MM.1S (cell line): ENCODE measurements around the gene PGBD1.

ENCODE experiments used
- DNase-seq: peaks from one replicate; pipeline ENCODE4 v3.0.0-alpha.2; 2015
- H2AFZ ChIP-seq: fragments of 300-600 bp; sonication (generic); 2 replicates; pipeline ENCODE4 v1.6.0; 2016; ENCODE audit warnings: antibody characterized with exemption, low read length
- H3F3A ChIP-seq: fragments of 300-600 bp; sonication (generic); 2 replicates; pipeline ENCODE4 v1.6.1; 2016; ENCODE audit warnings: mild to moderate bottlenecking, antibody characterized with exemption, low read length, moderate library complexity, mixed read lengths; ENCODE audit not compliant: insufficient read depth
- H3K27ac ChIP-seq: fragments of 300-600 bp; sonication (generic); 2 replicates; pipeline ENCODE4 v1.5.1; 2016; ENCODE audit warnings: mild to moderate bottlenecking, low read length
- H3K27me3 ChIP-seq: fragments of 300-600 bp; sonication (generic); replicated peaks from 2 replicates; pipeline ENCODE4 v1.6.0; 2016; ENCODE audit warnings: low read length; ENCODE audit not compliant: insufficient read depth
- H3K36me3 ChIP-seq: fragments of 300-600 bp; sonication (generic); replicated peaks from 2 replicates; pipeline ENCODE4 v1.6.1; 2016; ENCODE audit warnings: mild to moderate bottlenecking, low read length, mixed read lengths; ENCODE audit not compliant: insufficient read depth
- H3K4me1 ChIP-seq: fragments of 300-600 bp; sonication (generic); 2 replicates; pipeline ENCODE4 v1.6.1; 2016; ENCODE audit warnings: low read length, mixed read lengths
- H3K4me2 ChIP-seq: fragments of 300-600 bp; sonication (generic); 2 replicates; pipeline ENCODE4 v1.6.0; 2016; ENCODE audit warnings: low read depth, low read length
- H3K4me3 ChIP-seq: fragments of 300-600 bp; sonication (generic); 2 replicates; pipeline ENCODE4 v1.5.1; 2016; ENCODE audit warnings: low read length, mixed read lengths
- H3K79me2 ChIP-seq: fragments of 300-600 bp; sonication (generic); 2 replicates; pipeline ENCODE4 v1.6.1; 2016; ENCODE audit warnings: mixed run types, low read length, mixed read lengths
- H3K9ac ChIP-seq: fragments of 300-600 bp; sonication (generic); 2 replicates; pipeline ENCODE4 v1.6.1; 2016; ENCODE audit warnings: low read length, mixed read lengths
- H3K9me2 ChIP-seq: fragments of 300-600 bp; sonication (generic); replicated peaks from 2 replicates; pipeline ENCODE4 v1.6.1; 2016; ENCODE audit warnings: mild to moderate bottlenecking, low read length, mixed read lengths; ENCODE audit not compliant: insufficient read depth
- H3K9me3 ChIP-seq: fragments of 300-600 bp; sonication (generic); replicated peaks from 2 replicates; pipeline ENCODE4 v1.6.1; 2016; ENCODE audit warnings: mild to moderate bottlenecking, low read length, mixed read lengths; ENCODE audit not compliant: insufficient read depth
- H4K20me1 ChIP-seq: fragments of 300-600 bp; sonication (generic); 2 replicates; pipeline ENCODE4 v1.6.1; 2016; ENCODE audit warnings: mild to moderate bottlenecking, low read length, moderate library complexity, mixed read lengths; ENCODE audit not compliant: insufficient read depth
- EZH2 ChIP-seq: fragments of 300-600 bp; sonication (generic); optimal IDR thresholded peaks from 2 replicates; pipeline ENCODE3; 2017; ENCODE audit warnings: low read depth, mild to moderate bottlenecking, antibody characterized with exemption, low read length, mixed read lengths
- EZH2phosphoT487 ChIP-seq: fragments of 300-600 bp; sonication (generic); IDR thresholded peaks from 2 replicates; pipeline ENCODE4 v1.6.1; 2018; ENCODE audit warnings: antibody characterized with exemption, low read length
- TF ChIP-seq, protein P1 (sequence below): fragments of 300-600 bp; sonication (generic); IDR thresholded peaks from 2 replicates; pipeline ENCODE4 v1.5.1; 2016; ENCODE audit warnings: antibody characterized with exemption, low read length, mixed read lengths

Gene PGBD1

DNA sequence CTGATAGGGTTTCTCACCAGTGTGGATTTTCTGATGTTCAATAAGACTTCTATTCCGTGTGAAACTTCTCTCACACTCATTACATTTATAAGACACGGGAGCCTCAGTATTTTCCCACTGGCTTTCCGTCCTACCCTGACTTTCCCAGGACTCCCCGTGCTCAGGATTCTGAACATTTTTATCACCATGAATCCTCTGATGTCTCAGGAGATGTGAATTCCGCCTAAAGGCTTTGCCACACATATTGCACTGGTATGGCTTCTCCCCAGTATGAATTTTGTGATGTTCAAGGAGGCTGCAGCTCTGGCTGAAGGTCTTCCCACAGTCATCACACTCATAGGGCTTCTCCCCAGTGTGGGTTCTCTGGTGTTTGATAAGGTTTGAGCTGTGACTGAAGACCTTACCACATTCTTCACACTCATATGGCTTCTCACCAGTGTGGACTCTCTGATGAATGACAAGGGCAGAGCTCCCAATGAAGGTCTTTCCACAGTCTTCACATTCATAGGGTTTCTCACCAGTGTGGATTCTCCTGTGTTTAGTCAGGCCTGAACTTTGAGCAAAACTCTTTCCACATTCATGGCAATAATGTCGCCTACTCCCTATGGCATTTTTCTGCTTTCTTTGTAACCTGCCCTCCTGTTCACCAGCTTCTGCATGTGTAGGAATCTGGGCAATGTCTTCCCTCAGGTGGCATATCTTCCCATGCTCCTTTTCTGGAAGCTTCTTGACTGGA is 36.0 kb upstream of the PGBD1 start:
- no peak overlapping the region for H3K4me3 ChIP-seq
- H3F3A ChIP-seq = no peaks in the 10 kb centered on the region
- no peak overlapping the region for H3K9ac ChIP-seq
- H3K4me2 ChIP-seq = no peak overlapping the region
- no peaks in the 10 kb centered on the region; the same call in 1 of the 2 replicates for H3K36me3 ChIP-seq
- H2AFZ ChIP-seq = no peak overlapping the region
- H3K9me3 ChIP-seq = no peaks in the 10 kb centered on the region
- H3K27me3 ChIP-seq = no peaks in the 10 kb centered on the region
- no peaks in the 10 kb centered on the region for H4K20me1 ChIP-seq
- no peak overlapping the region for H3K27ac ChIP-seq
- TF ChIP-seq, protein P1, sequence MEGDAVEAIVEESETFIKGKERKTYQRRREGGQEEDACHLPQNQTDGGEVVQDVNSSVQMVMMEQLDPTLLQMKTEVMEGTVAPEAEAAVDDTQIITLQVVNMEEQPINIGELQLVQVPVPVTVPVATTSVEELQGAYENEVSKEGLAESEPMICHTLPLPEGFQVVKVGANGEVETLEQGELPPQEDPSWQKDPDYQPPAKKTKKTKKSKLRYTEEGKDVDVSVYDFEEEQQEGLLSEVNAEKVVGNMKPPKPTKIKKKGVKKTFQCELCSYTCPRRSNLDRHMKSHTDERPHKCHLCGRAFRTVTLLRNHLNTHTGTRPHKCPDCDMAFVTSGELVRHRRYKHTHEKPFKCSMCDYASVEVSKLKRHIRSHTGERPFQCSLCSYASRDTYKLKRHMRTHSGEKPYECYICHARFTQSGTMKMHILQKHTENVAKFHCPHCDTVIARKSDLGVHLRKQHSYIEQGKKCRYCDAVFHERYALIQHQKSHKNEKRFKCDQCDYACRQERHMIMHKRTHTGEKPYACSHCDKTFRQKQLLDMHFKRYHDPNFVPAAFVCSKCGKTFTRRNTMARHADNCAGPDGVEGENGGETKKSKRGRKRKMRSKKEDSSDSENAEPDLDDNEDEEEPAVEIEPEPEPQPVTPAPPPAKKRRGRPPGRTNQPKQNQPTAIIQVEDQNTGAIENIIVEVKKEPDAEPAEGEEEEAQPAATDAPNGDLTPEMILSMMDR = no peak
- no peak for TF ChIP-seq EZH2phosphoT487
- no peak for TF ChIP-seq EZH2
- DNase-seq = no peak
- no peaks in the 10 kb centered on the region for H3K79me2 ChIP-seq
- H3K4me1 ChIP-seq = no peaks in the 10 kb centered on the region
- H3K9me2 ChIP-seq = no peaks in the 10 kb centered on the region

DNA sequence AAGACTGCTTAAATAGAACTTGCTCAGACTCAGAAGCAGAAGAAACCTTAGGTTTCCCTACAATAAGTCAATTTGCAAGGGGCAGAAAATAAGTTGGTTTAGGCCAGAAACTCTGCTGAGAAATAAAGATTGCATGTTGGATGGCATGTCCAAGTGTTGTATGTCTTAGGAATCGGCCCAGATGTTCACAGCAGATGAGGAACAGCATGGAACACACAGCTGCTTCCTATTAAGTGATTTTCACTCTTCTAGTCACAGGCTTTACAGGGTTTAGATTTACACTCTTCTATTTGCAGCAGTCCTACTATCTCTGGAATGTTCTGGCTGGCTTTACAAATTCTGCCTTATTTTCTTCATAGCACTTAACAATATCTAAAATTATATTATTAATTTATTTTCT is 32.5 kb upstream of the PGBD1 start:
- no peaks in the 10 kb centered on the region; the same call in 1 of the 2 replicates for H3K36me3 ChIP-seq
- no peaks in the 10 kb centered on the region for H4K20me1 ChIP-seq
- no peak overlapping the region for H3K4me2 ChIP-seq
- H3F3A ChIP-seq = no peaks in the 10 kb centered on the region
- 0 out of 2 replicates have a peak, but pooled peaks cover 5% of the 10 kb centered on the region for H3K79me2 ChIP-seq
- no peaks in the 10 kb centered on the region for H3K27me3 ChIP-seq
- H3K9ac ChIP-seq = no peak overlapping the region
- no peak overlapping the region for H3K4me3 ChIP-seq
- TF ChIP-seq EZH2 (no peak), EZH2phosphoT487 (no peak)
- TF ChIP-seq, protein P1 = no peak
- no peak for DNase-seq
- H3K9me2 ChIP-seq = no peaks in the 10 kb centered on the region
- peaks cover 12% of the 10 kb centered on the region for H3K4me1 ChIP-seq
- H3K9me3 ChIP-seq = no peaks in the 10 kb centered on the region
- no peak overlapping the region for H3K27ac ChIP-seq
- H2AFZ ChIP-seq = no peak overlapping the region

DNA sequence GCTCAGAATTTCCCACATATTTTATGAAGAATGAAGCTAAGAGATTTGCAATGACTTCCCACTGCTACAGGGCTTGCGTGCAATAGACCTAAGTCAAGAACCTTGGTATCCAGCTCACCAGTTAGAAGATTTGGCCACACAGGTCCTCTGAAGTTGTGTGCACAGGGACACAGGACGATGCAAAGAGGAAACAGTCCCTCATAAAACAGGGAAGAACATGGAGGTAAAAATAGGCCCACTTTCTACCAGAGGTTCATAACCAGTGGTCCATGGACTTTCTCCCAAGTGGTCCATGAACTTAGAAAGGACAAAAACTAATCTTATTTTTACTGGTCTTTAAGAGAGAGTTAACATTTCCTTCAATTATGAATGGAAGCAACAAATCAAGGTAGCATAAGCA is 30.6 kb upstream of the PGBD1 start:
- no peaks in the 10 kb centered on the region for H3K9me3 ChIP-seq
- no peak overlapping the region for H2AFZ ChIP-seq
- H3K79me2 ChIP-seq = 0 out of 2 replicates have a peak, but pooled peaks cover 5% of the 10 kb centered on the region
- no peaks in the 10 kb centered on the region for H4K20me1 ChIP-seq
- H3K9me2 ChIP-seq = no peaks in the 10 kb centered on the region
- no peak overlapping the region for H3K27ac ChIP-seq
- TF ChIP-seq EZH2phosphoT487 (no peak), EZH2 (no peak)
- TF ChIP-seq, protein P1 = no peak
- no peak overlapping the region for H3K4me3 ChIP-seq
- peaks cover 12% of the 10 kb centered on the region for H3K4me1 ChIP-seq
- no peaks in the 10 kb centered on the region for H3F3A ChIP-seq
- no peaks in the 10 kb centered on the region for H3K27me3 ChIP-seq
- H3K36me3 ChIP-seq = no peaks in the 10 kb centered on the region; the same call in 1 of the 2 replicates
- DNase-seq = no peak
- no peak overlapping the region for H3K9ac ChIP-seq
- peak overlapping the region; percentile 94; the same call in 1 of the 2 replicates for H3K4me2 ChIP-seq
